ENCODE data around the gene KDSR. TPM values are rescaled to one million over a fixed set of nuclear protein-coding genes. Genes with fewer than 3 reads are reported as not detected.
A peak's percentile ranks its signal among the peaks of the same experiment; 100 is the strongest.

The KDSR gene
- total RNA-seq, 1 donor from 2014 or later: 12.5 TPM

GRCh38 chr18:63325086-63325686, 41.8 kb downstream of the KDSR start:
- no peak overlapping the region for H3K27ac ChIP-seq (ENCODE audit: low read depth, low read length)
- H3K9ac ChIP-seq (ENCODE audit: low read depth in 1 of 3, low read length in 3 of 3): no peak overlapping the region
- H3K36me3 ChIP-seq (ENCODE audit: control insufficient read depth in 3 of 3, insufficient read depth in 3 of 3, low read length in 3 of 3): peaks cover under 1 to 1% (median under 1%) of the 10 kb centered on the region in 3 donors
- H3K9me3 ChIP-seq (ENCODE audit: control insufficient read depth in 3 of 3, low read length in 3 of 3): no peaks in the 10 kb centered on the region
- H3K4me1 ChIP-seq (ENCODE audit: control insufficient read depth in 3 of 3, insufficient read depth in 3 of 3, low read length in 3 of 3): peaks cover 8 to 11% (median 8%) of the 10 kb centered on the region in 3 donors
- H3K4me3 ChIP-seq (ENCODE audit: low read length in 3 of 3): no peak overlapping the region
- H3K27me3 ChIP-seq (ENCODE audit: control insufficient read depth in 3 of 3, insufficient read depth in 3 of 3, low read length in 3 of 3): no peaks in the 10 kb centered on the region

DNA sequence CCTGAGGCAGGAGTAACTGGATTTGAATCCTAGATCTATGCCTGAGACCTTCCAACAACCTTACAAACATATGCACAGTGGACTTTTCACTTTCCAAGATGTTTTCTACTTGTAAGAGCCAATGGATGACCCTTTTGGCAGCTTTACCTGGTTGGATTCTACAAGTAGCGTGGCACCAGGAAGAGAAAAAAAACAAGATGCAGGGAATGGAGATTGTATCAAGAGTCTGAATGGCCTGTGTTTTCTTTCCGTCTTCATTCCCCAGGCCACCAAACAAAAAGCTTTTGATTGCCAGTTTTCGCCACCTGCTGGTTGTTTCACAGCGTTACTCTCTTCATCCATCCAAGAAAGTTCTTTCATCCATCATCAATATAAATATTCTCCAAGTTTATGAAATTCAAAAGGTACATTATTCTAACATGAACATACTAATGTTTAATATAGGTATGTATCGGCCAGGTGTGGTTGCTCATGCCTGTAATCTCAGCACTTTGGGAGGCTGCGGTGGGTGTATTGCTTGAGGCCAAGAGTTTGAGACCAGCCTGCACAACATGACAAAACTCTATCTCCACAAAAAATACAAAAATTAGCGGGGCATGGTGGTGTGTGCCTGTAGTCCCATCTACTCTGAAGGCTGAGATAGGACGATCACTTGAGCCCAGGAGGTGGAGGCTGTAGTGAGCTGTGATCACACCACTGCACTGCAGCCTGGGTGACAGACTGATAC, 43.9 kb downstream of the KDSR start:
- no peak overlapping the region for H3K9ac ChIP-seq (ENCODE audit: low read depth in 1 of 3, low read length in 3 of 3)
- no peak overlapping the region for H3K4me3 ChIP-seq (ENCODE audit: low read length in 3 of 3)
- H3K9me3 ChIP-seq (ENCODE audit: control insufficient read depth in 3 of 3, low read length in 3 of 3): no peaks in the 10 kb centered on the region
- peak overlapping the region; percentile 55 for H3K27ac ChIP-seq (ENCODE audit: low read depth, low read length)
- peaks cover 8 to 16% (median 11%) of the 10 kb centered on the region in 3 donors for H3K4me1 ChIP-seq (ENCODE audit: control insufficient read depth in 3 of 3, insufficient read depth in 3 of 3, low read length in 3 of 3)
- H3K36me3 ChIP-seq (ENCODE audit: control insufficient read depth in 3 of 3, insufficient read depth in 3 of 3, low read length in 3 of 3): no peaks in the 10 kb centered on the region
- H3K27me3 ChIP-seq (ENCODE audit: control insufficient read depth in 3 of 3, insufficient read depth in 3 of 3, low read length in 3 of 3): no peaks in the 10 kb centered on the region

DNA sequence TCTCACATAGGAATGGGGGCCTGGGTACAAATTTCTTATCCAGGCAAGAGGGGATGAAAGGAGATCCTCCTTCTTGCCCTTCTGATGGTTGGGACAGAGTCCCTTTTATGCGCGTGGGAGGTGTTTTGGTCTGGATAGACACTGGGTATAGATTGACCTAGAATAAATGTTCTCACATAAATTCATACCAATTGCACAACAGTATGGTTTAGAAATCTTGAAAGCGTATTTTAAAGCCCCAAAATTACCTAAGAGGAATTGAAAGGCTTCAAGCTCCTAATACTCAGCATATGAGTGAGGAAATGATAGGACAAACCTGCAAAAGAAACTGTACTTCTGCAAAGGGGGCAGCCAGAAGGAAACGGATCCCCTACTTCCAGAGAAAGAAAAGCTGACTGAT, 44.8 kb downstream of the KDSR start:
- H3K4me1 ChIP-seq (ENCODE audit: control insufficient read depth in 3 of 3, insufficient read depth in 3 of 3, low read length in 3 of 3): peaks cover 12 to 24% (median 15%) of the 10 kb centered on the region in 3 donors
- no peaks in the 10 kb centered on the region for H3K9me3 ChIP-seq (ENCODE audit: control insufficient read depth in 3 of 3, low read length in 3 of 3)
- no peak overlapping the region for H3K4me3 ChIP-seq (ENCODE audit: low read length in 3 of 3)
- peak overlapping the region; percentile 55 for H3K27ac ChIP-seq (ENCODE audit: low read depth, low read length)
- H3K27me3 ChIP-seq (ENCODE audit: control insufficient read depth in 3 of 3, insufficient read depth in 3 of 3, low read length in 3 of 3): no peaks in the 10 kb centered on the region
- no peaks in the 10 kb centered on the region for H3K36me3 ChIP-seq (ENCODE audit: control insufficient read depth in 3 of 3, insufficient read depth in 3 of 3, low read length in 3 of 3)
- no peak overlapping the region for H3K9ac ChIP-seq (ENCODE audit: low read depth in 1 of 3, low read length in 3 of 3)

DNA sequence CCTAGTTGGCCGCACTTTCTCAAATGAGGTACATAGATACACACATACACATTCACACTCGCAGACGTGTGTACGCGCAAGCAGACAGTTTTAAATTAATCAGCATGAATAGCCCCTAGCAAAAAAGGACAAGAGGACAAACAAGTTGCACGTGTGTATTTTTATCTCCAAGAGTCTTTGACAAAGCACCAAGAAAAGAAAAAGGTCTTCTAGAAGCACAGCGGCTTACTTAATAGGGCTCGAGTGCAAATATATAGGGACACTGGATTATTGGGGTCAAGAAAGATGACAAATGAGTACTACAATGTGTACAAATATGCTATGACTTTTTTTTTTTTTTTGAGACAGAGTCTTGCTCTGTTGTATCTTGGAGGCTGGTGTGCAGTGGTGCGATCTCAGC, 45.7 kb downstream of the KDSR start:
- no peak overlapping the region for H3K4me3 ChIP-seq (ENCODE audit: low read length in 3 of 3)
- H3K9ac ChIP-seq (ENCODE audit: low read depth in 1 of 3, low read length in 3 of 3): no peak overlapping the region
- H3K4me1 ChIP-seq (ENCODE audit: control insufficient read depth in 3 of 3, insufficient read depth in 3 of 3, low read length in 3 of 3): peaks cover 16 to 26% (median 18%) of the 10 kb centered on the region in 3 donors
- H3K27ac ChIP-seq (ENCODE audit: low read depth, low read length): peak overlapping the region; percentile 81
- no peaks in the 10 kb centered on the region for H3K9me3 ChIP-seq (ENCODE audit: control insufficient read depth in 3 of 3, low read length in 3 of 3)
- no peaks in the 10 kb centered on the region for H3K36me3 ChIP-seq (ENCODE audit: control insufficient read depth in 3 of 3, insufficient read depth in 3 of 3, low read length in 3 of 3)
- no peaks in the 10 kb centered on the region for H3K27me3 ChIP-seq (ENCODE audit: control insufficient read depth in 3 of 3, insufficient read depth in 3 of 3, low read length in 3 of 3)

GRCh38 chr18:63320975-63321265, 46.1 kb downstream of the KDSR start:
- no peaks in the 10 kb centered on the region for H3K36me3 ChIP-seq (ENCODE audit: control insufficient read depth in 3 of 3, insufficient read depth in 3 of 3, low read length in 3 of 3)
- H3K27ac ChIP-seq (ENCODE audit: low read depth, low read length): peak overlapping the region; percentile 81
- peak overlapping the region; percentile 59 to 67 (median 62) for H3K4me3 ChIP-seq (ENCODE audit: low read length in 3 of 3)
- peaks cover 16 to 26% (median 18%) of the 10 kb centered on the region in 3 donors for H3K4me1 ChIP-seq (ENCODE audit: control insufficient read depth in 3 of 3, insufficient read depth in 3 of 3, low read length in 3 of 3)
- peak overlapping the region; percentile 57 to 81 (median 71) for H3K9ac ChIP-seq (ENCODE audit: low read depth in 1 of 3, low read length in 3 of 3)
- H3K9me3 ChIP-seq (ENCODE audit: control insufficient read depth in 3 of 3, low read length in 3 of 3): no peaks in the 10 kb centered on the region
- H3K27me3 ChIP-seq (ENCODE audit: control insufficient read depth in 3 of 3, insufficient read depth in 3 of 3, low read length in 3 of 3): no peaks in the 10 kb centered on the region

DNA sequence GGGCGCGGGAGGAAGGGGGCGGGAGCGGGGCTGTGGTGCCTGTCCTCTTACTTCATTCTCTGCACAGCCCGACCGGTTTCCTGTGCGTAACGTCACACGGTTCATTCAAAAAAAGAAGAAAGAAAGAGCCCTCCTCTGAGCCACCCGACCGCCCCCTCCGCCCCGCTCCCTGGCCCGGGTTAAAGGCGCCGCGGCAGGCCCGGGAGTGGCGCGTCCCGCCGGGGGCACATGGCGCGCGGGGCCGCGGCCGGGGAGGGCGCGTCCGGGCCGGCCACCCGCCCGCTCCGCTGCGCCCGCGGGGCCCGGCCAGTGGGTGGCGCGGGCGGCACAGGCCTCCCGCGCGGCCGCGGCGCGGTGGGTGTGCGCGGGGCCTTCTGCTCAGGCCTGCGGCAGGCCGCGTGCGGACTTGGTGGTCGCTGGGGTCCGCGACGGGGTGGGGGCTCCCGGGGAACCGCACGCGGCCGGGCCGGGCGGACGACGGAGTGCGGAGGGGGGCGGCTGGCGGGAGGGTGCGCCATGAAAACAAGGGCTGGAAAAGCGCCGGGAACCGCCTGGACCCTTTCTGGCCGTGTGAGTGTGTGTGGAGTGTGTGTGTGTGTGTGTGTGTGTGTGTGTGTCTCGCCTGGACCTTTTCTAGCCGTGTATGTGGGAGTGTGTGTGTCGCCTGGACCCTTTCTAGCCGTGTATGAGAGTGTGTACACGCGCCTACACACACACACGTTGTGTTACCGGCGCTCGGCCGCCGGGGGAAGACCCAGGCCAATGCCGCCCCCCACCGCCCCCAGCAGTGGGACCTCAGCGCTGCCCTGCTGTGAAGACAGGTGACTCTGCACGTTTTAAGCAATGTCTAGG, 46.7 kb downstream of the KDSR start:
- Histone ChIP-seq H3K27ac (ENCODE audit: low read depth, low read length) (peak overlapping the region; percentile 81), H3K36me3 (ENCODE audit: control insufficient read depth in 3 of 3, insufficient read depth in 3 of 3, low read length in 3 of 3) (no peaks in the 10 kb centered on the region), H3K9ac (ENCODE audit: low read depth in 1 of 3, low read length in 3 of 3) (peak overlapping the region; percentile 57 to 81 (median 71)), H3K27me3 (ENCODE audit: control insufficient read depth in 3 of 3, insufficient read depth in 3 of 3, low read length in 3 of 3) (no peaks in the 10 kb centered on the region), H3K4me1 (ENCODE audit: control insufficient read depth in 3 of 3, insufficient read depth in 3 of 3, low read length in 3 of 3) (peaks cover 16 to 26% (median 18%) of the 10 kb centered on the region in 3 donors), H3K4me3 (ENCODE audit: low read length in 3 of 3) (peak overlapping the region; percentile 59 to 67 (median 62)), H3K9me3 (ENCODE audit: control insufficient read depth in 3 of 3, low read length in 3 of 3) (no peaks in the 10 kb centered on the region)

DNA sequence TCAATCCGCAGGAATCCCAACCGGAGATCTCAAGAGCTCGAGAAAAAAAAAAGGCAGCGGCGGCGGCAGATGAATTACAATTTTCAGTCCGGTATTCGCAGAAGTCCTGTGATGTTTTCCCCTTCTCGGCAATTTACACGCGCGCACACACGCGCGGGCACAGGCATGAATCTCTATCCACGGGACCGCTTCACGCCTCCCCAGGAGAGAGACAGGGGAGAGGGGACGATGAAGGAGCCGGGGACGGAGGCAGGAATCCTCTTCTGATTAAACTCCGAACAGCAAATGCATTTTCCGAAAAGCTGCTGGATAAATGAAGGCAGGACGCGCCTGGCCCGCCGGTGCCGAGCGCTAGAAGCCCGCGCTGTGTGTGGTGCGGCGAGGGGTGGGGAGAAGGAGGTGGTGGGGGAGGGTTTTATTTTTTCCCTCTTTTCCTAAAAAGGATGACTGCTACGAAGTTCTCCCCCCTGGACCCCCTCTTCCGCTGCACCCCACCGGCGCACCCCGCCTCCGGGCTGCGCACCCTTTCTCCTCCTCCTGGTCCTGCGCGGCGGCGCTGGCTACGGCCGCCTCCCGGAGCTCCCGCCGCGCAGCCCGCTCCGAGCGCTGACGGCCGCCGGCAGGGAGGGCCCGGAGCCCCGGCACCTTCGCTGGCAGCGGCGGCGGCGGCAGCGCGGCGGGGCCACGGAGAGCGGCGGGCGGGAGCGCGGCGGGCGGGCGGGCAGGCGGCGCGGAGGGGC, 47.5 kb downstream of the KDSR start, which contains the start of gene BCL2:
Gene BCL2, minus strand, starts transcription at position 387 of the 740 bp plus-strand sequence.
- Histone ChIP-seq H3K9me3 (ENCODE audit: control insufficient read depth in 3 of 3, low read length in 3 of 3) (no peaks in the 10 kb centered on the region), H3K27me3 (ENCODE audit: control insufficient read depth in 3 of 3, insufficient read depth in 3 of 3, low read length in 3 of 3) (no peaks in the 10 kb centered on the region), H3K4me3 (ENCODE audit: low read length in 3 of 3) (peak within 1 kb of the TSS; percentile 83 to 89 (median 88)), H3K9ac (ENCODE audit: low read depth in 1 of 3, low read length in 3 of 3) (peak within 1 kb of the TSS; percentile 73 to 85 (median 82)), H3K36me3 (ENCODE audit: control insufficient read depth in 3 of 3, insufficient read depth in 3 of 3, low read length in 3 of 3) (no peaks in the 10 kb centered on the region), H3K27ac (ENCODE audit: low read depth, low read length) (peak within 1 kb of the TSS; percentile 81), H3K4me1 (ENCODE audit: control insufficient read depth in 3 of 3, insufficient read depth in 3 of 3, low read length in 3 of 3) (peaks cover 16 to 26% (median 18%) of the 10 kb centered on the region in 3 donors)

- Histone ChIP-seq H3K9ac (ENCODE audit: low read depth in 1 of 3, low read length in 3 of 3) (peak overlapping the region; percentile 73 to 85 (median 82)), H3K36me3 (ENCODE audit: control insufficient read depth in 3 of 3, insufficient read depth in 3 of 3, low read length in 3 of 3) (no peaks in the 10 kb centered on the region), H3K4me1 (ENCODE audit: control insufficient read depth in 3 of 3, insufficient read depth in 3 of 3, low read length in 3 of 3) (peaks cover 16 to 26% (median 18%) of the 10 kb centered on the region in 3 donors), H3K4me3 (ENCODE audit: low read length in 3 of 3) (peak overlapping the region; percentile 83 to 89 (median 88)), H3K27me3 (ENCODE audit: control insufficient read depth in 3 of 3, insufficient read depth in 3 of 3, low read length in 3 of 3) (no peaks in the 10 kb centered on the region), H3K9me3 (ENCODE audit: control insufficient read depth in 3 of 3, low read length in 3 of 3) (no peaks in the 10 kb centered on the region), H3K27ac (ENCODE audit: low read depth, low read length) (peak overlapping the region; percentile 74)
These were observed 48.1 kb downstream of the KDSR start for GRCh38 chr18:63318889-63319382.

All from skeletal muscle tissue (tissue), 4 donors.